GM18909 (cell line): ENCODE measurements around the gene ANXA8L1.
A peak's percentile ranks its signal among the peaks of the same experiment; 100 is the strongest.
"Not testable (repeated sequence)": the region's sequence is repeated elsewhere in the genome, so short reads cannot be mapped to it uniquely, and the experiment has no call there.

ENCODE experiments used
- ATAC-seq: cut with Tn5 transposase; IDR thresholded peaks from one replicate; pipeline ENCODE4 v1.9.1; 2021; ENCODE audit warnings: mild to moderate bottlenecking; ENCODE audit not compliant: unreplicated experiment, poor library complexity

Gene ANXA8L1, protein sequence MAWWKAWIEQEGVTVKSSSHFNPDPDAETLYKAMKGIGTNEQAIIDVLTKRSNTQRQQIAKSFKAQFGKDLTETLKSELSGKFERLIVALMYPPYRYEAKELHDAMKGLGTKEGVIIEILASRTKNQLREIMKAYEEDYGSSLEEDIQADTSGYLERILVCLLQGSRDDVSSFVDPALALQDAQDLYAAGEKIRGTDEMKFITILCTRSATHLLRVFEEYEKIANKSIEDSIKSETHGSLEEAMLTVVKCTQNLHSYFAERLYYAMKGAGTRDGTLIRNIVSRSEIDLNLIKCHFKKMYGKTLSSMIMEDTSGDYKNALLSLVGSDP

DNA sequence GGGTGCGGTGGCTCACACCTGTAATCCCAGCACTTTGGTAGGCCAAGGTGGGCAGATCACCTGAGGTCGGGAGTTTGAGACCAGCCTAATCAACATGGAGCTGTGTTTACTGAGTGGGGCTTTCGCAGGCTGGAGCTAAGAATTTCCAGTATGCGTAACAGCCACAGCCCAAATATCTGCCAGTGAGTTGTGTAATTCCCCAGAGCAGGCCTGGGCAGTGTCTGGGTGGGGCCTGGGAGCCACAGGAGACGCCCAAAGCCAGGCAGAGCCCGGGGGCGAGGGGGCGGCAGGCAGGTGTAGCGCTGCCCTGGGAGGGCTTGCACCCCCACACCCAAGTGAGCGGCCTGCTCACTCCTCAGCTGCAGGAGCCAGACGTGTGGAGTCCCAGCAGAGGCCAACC, at the start of gene ANXA8L1:
TSS of gene ANXA8L1 (plus strand) at position 371 of the 400 bp plus-strand sequence. CDS start 76 bp downstream, outside the sequence.
- not testable (repeated sequence) for ATAC-seq

GRCh38 chr10:46326066-46326465, 49.5 kb upstream of the ANXA8L1 start:
- no peak for ATAC-seq

DNA sequence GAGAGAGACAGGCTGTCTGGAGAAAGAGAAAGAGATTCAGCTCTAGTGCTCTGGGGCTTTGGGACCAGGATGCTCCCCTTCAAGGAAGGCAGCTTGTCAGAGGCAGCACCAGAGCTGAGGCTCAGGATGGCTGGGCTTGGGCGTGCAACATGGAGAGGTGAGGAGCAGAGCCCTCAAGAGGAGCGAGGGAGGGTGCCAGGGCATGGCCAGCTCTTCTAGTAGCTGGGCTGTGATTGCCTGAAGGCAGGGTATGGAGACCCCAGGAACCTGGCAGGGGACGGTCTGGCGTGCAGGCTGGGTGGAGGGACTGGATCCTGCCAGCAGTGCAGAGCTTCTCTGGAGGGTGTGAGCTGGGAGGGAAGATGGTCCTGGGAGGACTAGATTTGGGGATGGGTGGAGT, 48.6 kb upstream of the ANXA8L1 start:
- no peak for ATAC-seq

- no peak for ATAC-seq
Measured at GRCh38 chr10:46327685-46328084, 47.9 kb upstream of the ANXA8L1 start.

GRCh38 chr10:46328853-46329689, 46.5 kb upstream of the ANXA8L1 start:
- ATAC-seq, result no peak

- ATAC-seq, result no peak
Measured at GRCh38 chr10:46329690-46330016, 45.9 kb upstream of the ANXA8L1 start.

- ATAC-seq, result no peak
Measured at GRCh38 chr10:46330894-46331293, 44.7 kb upstream of the ANXA8L1 start.

- not testable (repeated sequence) for ATAC-seq
Measured at GRCh38 chr10:46365484-46365883, 10.1 kb upstream of the ANXA8L1 start.

DNA sequence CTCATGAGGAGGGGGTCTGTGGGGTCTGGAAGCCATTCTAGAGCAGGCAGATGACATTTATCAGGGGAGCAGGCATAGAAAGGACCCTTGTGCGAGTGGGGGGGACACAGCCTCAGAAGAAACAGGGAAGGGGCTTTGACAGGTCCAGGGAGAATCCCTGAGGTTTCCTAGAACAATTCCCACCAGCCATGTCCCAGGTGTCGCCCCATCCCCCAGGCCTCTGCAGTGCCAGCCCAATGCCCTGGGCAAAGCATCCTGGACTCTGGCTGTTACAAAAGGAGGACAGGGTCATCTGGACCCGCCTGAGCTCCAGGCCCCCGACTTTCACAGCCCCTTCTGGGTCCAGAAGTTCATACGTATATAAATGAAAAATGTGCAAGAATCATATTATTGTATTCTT, 8.4 kb upstream of the ANXA8L1 start:
- not testable (repeated sequence) for ATAC-seq

- ATAC-seq, result not testable (repeated sequence)
Measured at GRCh38 chr10:46367666-46368240, 7.8 kb upstream of the ANXA8L1 start.

DNA sequence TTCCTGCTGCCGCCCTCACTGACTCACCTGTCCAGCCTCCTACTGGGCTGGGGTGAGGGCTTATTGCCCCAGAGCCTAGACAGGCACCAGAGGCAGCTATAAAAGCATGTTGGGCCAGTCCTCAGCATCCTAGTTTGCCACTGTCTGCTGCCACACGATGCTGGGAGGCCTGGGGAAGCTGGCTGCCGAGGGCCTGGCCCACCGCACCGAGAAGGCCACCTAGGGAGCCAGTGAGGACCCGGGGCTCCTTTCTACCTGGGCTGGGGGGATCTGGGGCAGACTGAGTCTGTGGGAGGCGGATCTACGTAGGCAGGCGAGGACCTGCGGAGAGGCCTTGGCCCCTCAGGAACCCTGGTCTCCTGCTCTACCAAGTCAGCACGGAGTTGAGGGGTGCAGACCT, 6.6 kb upstream of the ANXA8L1 start:
- ATAC-seq, result not testable (repeated sequence)

DNA sequence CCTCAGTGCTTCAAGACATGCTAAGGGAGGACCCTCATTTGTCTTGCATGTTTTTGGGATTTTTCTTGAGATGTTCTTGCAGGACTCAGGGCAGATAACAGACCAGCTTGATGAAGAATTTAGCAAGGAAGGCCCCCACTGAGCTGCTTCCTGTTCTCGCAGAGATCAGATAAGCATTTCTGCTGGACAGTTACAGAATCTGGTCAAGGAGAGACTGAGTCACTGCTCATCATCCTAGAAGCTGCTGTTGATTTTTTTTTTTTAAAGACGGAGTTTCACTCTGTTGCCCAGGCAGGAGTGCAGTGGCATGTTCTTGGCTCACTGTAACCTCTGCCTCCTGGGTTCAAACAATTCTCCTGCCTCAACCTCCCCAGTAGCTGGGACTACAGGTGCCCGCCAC, 1.2 kb upstream of the ANXA8L1 start:
- ATAC-seq, result not testable (repeated sequence)

DNA sequence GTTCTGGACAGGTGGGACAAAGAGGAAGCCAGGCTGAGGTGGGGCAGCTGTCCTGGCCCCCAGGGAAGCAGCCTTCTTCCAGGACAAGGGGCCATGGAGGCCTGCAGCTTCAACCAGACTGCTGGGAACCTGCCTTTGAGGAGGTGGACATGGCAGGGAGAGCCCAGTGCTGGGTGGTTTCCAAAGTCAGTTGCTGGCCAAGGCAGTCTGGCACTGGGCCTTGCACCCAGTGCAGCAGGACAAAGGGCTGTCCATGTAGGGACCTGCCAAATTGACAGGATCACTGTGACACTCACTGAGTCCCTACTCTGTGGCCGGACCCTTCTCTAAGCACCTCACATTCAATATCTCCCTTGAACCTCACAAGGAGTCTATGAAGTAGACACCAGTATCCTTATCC, 1.4 kb downstream of the ANXA8L1 start:
- ATAC-seq, result not testable (repeated sequence)

DNA sequence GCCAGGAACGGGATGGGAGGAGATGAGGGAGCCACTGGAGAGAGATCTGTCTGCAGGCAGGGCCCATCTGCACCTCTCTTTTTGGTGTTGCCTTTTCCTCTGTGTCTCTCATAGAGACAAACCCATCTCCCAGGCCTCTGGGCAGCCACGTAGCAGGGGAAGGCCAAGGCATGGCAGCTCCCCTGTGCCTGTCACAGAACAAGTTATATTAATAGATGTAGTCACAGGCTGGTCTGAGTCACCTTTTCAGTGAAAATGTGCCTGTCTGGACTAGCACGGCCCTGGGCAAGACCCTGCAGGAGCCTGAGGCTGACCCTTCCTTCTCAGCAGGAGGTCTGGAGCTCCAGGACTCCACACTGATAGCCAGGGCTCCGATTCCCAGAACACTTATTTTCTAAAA, 2.1 kb downstream of the ANXA8L1 start:
- ATAC-seq, result not testable (repeated sequence)

DNA sequence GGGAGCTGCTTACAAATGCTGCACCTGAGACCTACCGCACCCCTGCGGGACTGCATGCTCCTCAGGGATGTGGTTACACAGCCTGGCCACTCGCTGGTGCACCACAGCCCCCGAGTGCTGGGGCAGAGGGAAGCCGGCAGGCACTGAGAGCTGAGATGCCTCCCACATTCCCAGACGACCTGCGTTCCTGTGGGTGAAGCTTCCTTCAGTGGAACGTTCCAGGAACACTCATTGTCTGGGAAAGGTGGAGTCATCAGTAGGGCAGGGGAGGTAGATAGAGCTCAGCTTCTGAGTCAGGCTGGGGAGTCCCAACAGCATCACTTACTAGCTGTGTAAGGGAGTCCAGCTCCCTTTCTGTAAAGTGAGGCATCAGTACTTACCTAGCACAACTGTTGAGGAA, 2.5 kb downstream of the ANXA8L1 start:
- ATAC-seq, result not testable (repeated sequence)

GRCh38 chr10:46379233-46379848, 3.8 kb downstream of the ANXA8L1 start:
- not testable (repeated sequence) for ATAC-seq

GRCh38 chr10:46385858-46386257, 10.3 kb downstream of the ANXA8L1 start:
- ATAC-seq, result not testable (repeated sequence)

GRCh38 chr10:46386694-46387093, 11.1 kb downstream of the ANXA8L1 start:
- ATAC-seq, result peak; percentile 62

DNA sequence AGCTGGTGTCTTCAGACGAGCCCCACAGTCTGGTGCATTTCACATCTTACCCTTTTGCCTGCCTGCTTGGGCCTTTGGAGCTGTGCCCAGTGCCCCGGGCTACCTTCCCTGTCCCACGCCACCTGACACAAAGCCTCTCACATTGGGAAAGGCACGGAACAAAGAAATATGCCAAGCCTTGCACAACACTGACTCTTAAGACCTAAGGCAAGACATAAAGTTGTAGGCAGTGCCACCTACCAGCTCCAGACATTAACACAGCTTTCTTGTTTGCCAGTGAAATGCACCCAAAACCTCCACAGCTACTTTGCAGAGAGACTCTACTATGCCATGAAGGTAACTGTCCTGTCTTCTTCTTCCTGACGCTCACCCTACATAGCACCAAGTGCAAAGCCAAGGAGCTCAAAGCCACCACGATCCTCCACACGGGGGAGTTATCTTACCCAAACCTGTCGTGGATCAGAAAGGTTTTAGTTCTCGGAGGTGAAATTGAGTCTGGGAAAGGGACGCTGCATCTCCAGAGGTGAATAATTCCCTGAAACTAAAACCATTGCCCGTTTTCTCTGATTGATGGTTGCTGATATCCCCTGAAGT, 11.8 kb downstream of the ANXA8L1 start:
- ATAC-seq, result not testable (repeated sequence)

DNA sequence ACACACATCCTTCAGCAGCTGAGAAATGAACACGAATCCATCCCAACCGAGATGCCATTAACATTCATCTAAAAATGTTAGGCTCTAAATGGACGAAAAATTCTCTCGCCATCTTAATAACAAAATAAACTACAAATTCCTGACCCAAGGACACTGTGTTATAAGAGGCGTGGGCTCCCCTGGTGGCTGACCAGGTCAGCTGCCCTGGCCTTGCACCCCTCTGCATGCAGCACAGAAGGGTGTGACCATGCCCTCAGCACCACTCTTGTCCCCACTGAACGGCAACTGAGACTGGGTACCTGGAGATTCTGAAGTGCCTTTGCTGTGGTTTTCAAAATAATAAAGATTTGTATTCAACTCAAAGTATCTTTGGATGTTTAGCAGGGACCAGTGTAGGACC, 15.8 kb downstream of the ANXA8L1 start:
- ATAC-seq, result not testable (repeated sequence)
